A673 (cell line): ENCODE measurements around the gene ADAM12. TPM values are rescaled to one million over a fixed set of nuclear protein-coding genes. Genes with fewer than 3 reads are reported as not detected.

Experiments
- BruUV-seq: library from RNA; stranded (reverse); fragments of 400-500 nt; replicated peaks from 2 replicates; lab custom pipeline; 2021; lab: Mats Ljungman, UMichigan
- CTCF ChIA-PET: fragments of 300-600 bp; sonication (Branson Sonifier 250); formaldehyde crosslinking; loops from one replicate; lab custom pipeline; 2022; ENCODE audit warnings: antibody characterized with exemption; lab: Charles Lee
- POLR2A ChIA-PET: fragments of 300-600 bp; sonication (Branson Sonifier 250); formaldehyde crosslinking; loops from one replicate; lab custom pipeline; 2022; ENCODE audit warnings: antibody characterized with exemption; ENCODE audit not compliant: low non-redundant PET; lab: Charles Lee
- DNase-seq: peaks from one replicate; pipeline ENCODE4 v3.0.0-alpha.2; 2015; ENCODE audit warnings: low spot score
- H3K27ac ChIP-seq: fragments of 200-600 bp; sonication (generic); 2 replicates; pipeline ENCODE4 v1.5.1; 2016; ENCODE audit warnings: mixed run types, low read depth, mild to moderate bottlenecking, mixed read lengths, antibody characterized with exemption, low read length; ENCODE audit not compliant: poor library complexity, severe bottlenecking
- H3K27me3 ChIP-seq: fragments of 200-600 bp; sonication (generic); replicated peaks from 2 replicates; pipeline ENCODE4 v1.6.1; 2017; ENCODE audit warnings: mixed run types, low read depth, mild to moderate bottlenecking, mixed read lengths, antibody characterized with exemption, low read length; ENCODE audit not compliant: insufficient read depth, poor library complexity
- H3K36me3 ChIP-seq: fragments of 200-600 bp; sonication (generic); 2 replicates; pipeline ENCODE4 v1.6.1; 2016; ENCODE audit warnings: mixed run types, mild to moderate bottlenecking, mixed read lengths, antibody characterized with exemption, low read length; ENCODE audit not compliant: insufficient read depth, poor library complexity, severe bottlenecking
- H3K4me1 ChIP-seq: fragments of 200-600 bp; sonication (generic); 2 replicates; pipeline ENCODE4 v1.6.1; 2017; ENCODE audit warnings: mixed run types, mild to moderate bottlenecking, mixed read lengths, antibody characterized with exemption, low read length; ENCODE audit not compliant: insufficient read depth, poor library complexity, severe bottlenecking
- H3K4me3 ChIP-seq: fragments of 200-600 bp; sonication (generic); 2 replicates; pipeline ENCODE4 v1.5.1; 2016; ENCODE audit warnings: low read depth, mixed run types, mild to moderate bottlenecking, mixed read lengths, low read length; ENCODE audit not compliant: poor library complexity, severe bottlenecking
- H3K9me3 ChIP-seq: fragments of 200-600 bp; sonication (generic); 2 replicates; pipeline ENCODE4 v1.6.1; 2016; ENCODE audit warnings: mixed run types, low read depth, mild to moderate bottlenecking, mixed read lengths, antibody characterized with exemption, low read length; ENCODE audit not compliant: poor library complexity, severe bottlenecking
- CTCF ChIP-seq: fragments of 300-800, 200-600 bp; sonication (generic); conservative IDR thresholded peaks from 2 replicates; pipeline ENCODE4 v1.5.1; 2017; ENCODE audit warnings: low read depth, mild to moderate bottlenecking, antibody characterized with exemption, low read length, moderate library complexity, mixed read lengths
- EZH2 ChIP-seq: fragments of 200-600 bp; sonication (generic); IDR thresholded peaks from 2 replicates; pipeline ENCODE4 v1.6.1; 2017; ENCODE audit warnings: borderline replicate concordance, low read depth, mild to moderate bottlenecking, mixed read lengths, antibody characterized with exemption, low read length; ENCODE audit not compliant: poor library complexity, severe bottlenecking
- intact Hi-C: fragments of 100-400 bp; cut with micrococcal nuclease; formaldehyde crosslinking; loops from one replicate; pipeline ENCODE4 v1.10.0; 2022; ENCODE audit not compliant: unreplicated experiment
- total RNA-seq: library from RNA; stranded (reverse); gene quantifications from 2 replicates; pipeline ENCODE4 v1.2.3, GENCODE V29; 2021

The ADAM12 gene
- total RNA-seq, 1 experiment from 2014 or later: 0.17 TPM

- DNase-seq: peak; percentile 79
These were observed 405.9 kb downstream of the ADAM12 start for GRCh38 chr10:125982260-125982948.

DNA sequence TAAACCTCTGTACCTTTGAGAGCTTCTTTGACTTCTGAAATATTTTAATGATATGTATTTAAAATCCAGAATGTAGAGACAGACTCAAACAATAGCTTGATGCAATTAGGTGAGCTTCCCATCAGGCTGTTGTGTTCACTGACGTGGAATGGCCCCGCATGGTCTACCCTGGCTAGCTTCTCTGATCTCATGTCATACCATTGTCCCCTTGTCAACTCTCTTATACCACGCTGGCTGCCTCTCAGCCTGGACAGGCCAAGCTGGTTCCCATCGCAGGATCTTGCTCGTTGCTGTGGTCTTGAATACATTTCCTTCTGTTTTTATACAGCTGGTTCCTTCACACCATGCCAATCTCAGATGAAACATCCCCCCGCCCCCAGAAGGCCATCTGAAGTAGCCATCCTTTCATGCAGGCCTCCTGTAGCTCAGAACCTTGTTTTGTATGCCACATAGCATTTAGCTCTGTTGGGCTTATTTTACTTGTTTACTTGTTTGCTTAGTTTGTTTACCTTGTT lies 407.7 kb downstream of the ADAM12 start:
- H3K36me3 ChIP-seq: no peaks in the 10 kb centered on the region
- intact Hi-C loops: no loop called here
- H3K27ac ChIP-seq: no peak overlapping the region
- no peak overlapping the region for H3K4me3 ChIP-seq
- no peaks in the 10 kb centered on the region for H3K4me1 ChIP-seq
- no TSS peak for BruUV-seq
- POLR2A ChIA-PET: no interaction called here
- CTCF ChIA-PET: interaction anchor here (0.6 to 2.7 kb wide), 2 partner anchors 144 to 523 kb away, joined by 8 to 11 read pairs; no protein-coding TSS in a partner anchor
- no peaks in the 10 kb centered on the region for H3K27me3 ChIP-seq
- no peak for DNase-seq
- no peak for TF ChIP-seq CTCF
- no peak for TF ChIP-seq EZH2
- H3K9me3 ChIP-seq: no peaks in the 10 kb centered on the region

More at GRCh38 chr10:125982260-125982948, 405.9 kb downstream of the ADAM12 start:
- CTCF ChIA-PET: interaction anchor here (0.6 to 1.7 kb wide), 3 partner anchors 123 to 522 kb away, joined by 3 to 7 read pairs (median 4); no protein-coding TSS in a partner anchor
- no peak overlapping the region for H3K27ac ChIP-seq
- no peaks in the 10 kb centered on the region for H3K36me3 ChIP-seq
- no peaks in the 10 kb centered on the region for H3K4me1 ChIP-seq
- no peak overlapping the region for H3K4me3 ChIP-seq
- no peak for TF ChIP-seq EZH2
- TF ChIP-seq CTCF: peak; percentile 69
- H3K9me3 ChIP-seq: no peaks in the 10 kb centered on the region
- H3K27me3 ChIP-seq: no peaks in the 10 kb centered on the region
- intact Hi-C loops: loop anchor here (1.0 to 2.0 kb wide), 5 partner anchors 320 to 767 kb away; no protein-coding TSS in a partner anchor
- POLR2A ChIA-PET: no interaction called here
- no TSS peak for BruUV-seq

GRCh38 chr10:125979976-125980375 lies 408.3 kb downstream of the ADAM12 start:
- BruUV-seq: no TSS peak
- Histone ChIP-seq H3K36me3 (no peaks in the 10 kb centered on the region), H3K4me3 (no peak overlapping the region), H3K27me3 (no peaks in the 10 kb centered on the region), H3K27ac (no peak overlapping the region), H3K4me1 (no peaks in the 10 kb centered on the region), H3K9me3 (no peaks in the 10 kb centered on the region)
- no peak for DNase-seq
- intact Hi-C loops: no loop called here
- POLR2A ChIA-PET: no interaction called here
- TF ChIP-seq EZH2: no peak
- TF ChIP-seq CTCF: no peak
- CTCF ChIA-PET: interaction anchor here (0.6 to 2.7 kb wide), 2 partner anchors 145 to 524 kb away, joined by 8 to 11 read pairs; no protein-coding TSS in a partner anchor
